Hematopoietic multipotent progenitor cell treated with erythropoietin and hydrocortisone succinate and interleukin-3 and kit ligand, for 4 days (in vitro differentiated cells): ENCODE results near the gene NXPH4.

Experiments
- DNase-seq: peaks from one replicate; pipeline ENCODE4 v3.0.0-alpha.2; 2015

NXPH4 gene

DNA sequence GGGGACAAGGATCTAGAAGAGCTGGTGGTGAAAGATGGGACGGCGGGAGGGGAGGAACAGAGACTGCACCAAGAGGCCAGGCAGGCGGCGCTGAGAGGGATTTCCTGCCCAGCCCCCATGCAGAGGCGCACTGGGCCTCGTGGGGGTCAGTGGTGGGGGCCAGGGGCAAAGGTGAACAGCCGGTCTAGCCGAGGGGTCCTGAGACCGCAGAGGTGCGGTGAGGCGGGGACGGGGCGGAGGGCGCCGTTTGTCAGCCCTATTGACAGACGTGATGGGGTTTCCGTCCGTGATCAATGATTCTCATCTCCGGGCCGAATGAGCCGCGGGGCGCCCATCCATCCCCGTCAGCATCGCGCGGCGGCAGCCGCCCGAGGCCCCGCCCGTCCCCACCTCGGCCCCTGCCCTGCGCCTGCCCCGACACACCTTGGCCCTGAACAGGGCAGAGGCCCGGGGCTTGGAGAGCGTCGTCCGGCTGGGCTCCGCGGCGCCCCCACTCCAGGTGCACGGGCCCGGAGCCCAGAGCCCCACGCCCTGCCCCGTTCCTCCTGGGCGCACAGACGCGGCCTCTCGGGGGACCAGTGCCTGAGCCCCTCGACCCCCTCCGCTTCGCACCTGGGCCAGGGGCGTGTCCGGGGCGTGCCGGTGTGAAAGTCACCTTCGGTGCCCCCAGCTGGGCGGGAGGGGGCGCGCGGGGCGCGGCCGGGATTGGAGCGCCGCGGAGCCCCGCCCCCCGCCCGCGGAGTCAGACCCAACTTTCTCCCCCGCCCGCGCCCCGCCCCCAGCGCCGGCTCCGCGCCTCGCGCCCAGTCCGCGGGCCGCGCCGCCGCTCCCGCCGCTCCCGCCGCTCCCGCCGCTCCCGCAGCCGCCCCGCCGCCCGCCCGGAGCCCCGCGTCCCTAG lies at the start of gene NXPH4:
Gene NXPH4, plus strand, starts transcription at position 781 of the 898 bp plus-strand sequence. CDS start 176 bp downstream, outside the sequence.
- DNase-seq, result no peak

DNA sequence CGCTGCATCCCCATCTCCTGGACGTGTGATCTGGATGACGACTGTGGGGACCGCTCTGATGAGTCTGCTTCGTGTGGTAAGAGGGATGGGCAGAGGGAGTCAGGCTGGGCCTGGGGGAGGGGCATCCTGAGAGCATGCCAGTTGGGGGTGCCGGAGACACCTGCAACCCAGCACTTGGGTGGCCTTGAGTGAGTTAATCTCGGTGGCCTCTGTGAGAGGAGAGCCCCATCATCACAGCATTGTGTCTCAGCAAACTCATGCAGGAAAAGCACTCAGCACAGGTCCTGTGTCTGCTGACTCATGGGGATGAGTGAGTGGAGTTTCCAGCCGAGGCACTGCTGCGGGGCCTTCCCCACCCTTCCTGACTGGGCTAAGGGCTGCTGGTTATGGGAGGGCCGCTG lies 49.6 kb upstream of the NXPH4 start:
- no peak for DNase-seq

DNA sequence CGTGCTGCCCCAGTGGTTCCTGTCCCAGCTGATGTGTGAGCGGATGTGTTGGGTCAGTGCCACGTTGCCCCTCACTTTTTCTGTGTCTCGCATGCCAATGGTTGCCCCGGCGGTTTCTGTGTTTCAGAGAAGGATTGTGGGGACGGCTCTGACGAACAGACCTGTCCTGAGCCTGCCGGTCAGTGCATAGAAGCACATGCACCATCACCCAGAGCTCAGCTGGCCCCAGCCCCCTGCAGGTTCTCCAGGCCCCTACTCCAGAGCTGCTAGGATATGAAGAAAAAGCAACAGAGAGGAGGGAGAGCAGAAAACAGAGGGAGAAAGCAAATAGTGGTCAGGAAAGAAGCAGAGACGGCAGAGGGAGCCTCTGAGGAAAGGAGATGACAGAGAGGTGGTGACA lies 48.5 kb upstream of the NXPH4 start:
- DNase-seq, result no peak

GRCh38 chr12:57169046-57169795 lies 47.4 kb upstream of the NXPH4 start:
- no peak for DNase-seq

DNA sequence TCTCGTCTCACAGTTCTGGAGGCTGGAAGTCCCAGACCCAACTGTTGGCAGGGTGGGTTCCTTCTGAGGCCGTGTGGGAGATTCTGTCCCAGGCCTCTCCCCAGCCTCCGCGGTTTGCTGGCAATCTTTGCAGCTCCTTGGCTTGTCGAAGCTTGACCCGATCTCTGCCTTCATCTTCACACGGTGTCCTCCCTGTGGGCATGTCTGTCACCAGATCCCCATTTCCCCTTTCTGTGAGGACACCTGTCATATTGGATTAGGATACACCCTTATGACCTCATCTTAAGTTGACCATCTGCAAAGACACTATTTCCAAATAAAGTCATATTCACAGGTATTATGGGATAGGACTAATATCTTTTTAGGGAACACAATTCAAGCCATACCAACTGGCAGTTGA lies 46.6 kb upstream of the NXPH4 start:
- no peak for DNase-seq

- DNase-seq, result no peak
These were observed 46.2 kb upstream of the NXPH4 start for GRCh38 chr12:57170408-57170807.

- DNase-seq, result no peak
These were observed 45.7 kb upstream of the NXPH4 start for GRCh38 chr12:57170927-57171326.

DNA sequence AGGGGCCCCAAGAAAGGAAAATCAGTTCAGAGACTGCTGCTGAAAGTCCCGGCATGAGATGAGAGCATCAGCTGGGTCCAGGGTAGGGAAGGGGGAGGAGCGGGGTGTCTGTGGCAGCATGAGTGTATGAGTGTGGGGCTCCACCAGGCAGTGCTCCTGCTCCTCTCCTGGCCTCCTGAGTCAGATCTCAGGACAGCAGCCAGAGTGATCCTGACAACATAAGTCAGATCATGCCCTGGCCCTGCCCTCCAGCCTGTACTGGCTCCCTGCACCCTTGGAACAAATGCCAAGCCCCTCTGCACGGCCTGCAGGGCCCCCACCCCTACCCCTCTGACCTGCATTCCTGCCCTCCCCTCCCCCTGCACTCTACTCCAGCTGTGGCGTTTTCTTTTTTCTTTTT lies 44.9 kb upstream of the NXPH4 start:
- DNase-seq, result no peak

DNA sequence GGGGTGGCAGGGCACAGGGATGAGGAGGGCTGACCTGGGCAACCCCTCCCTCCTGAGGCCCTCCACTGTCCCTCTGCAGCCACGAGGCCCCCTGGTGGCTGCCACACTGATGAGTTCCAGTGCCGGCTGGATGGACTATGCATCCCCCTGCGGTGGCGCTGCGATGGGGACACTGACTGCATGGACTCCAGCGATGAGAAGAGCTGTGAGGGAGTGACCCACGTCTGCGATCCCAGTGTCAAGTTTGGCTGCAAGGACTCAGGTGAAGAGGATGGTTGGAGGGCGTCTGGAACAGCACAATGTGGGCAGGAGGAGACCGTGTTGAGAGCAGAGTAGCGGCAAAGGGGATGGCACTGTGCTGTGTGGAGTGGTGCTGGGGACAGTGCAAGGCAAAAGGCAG lies 43.5 kb upstream of the NXPH4 start:
- DNase-seq, result peak; percentile 63

- DNase-seq, result no peak
These were observed 42.9 kb upstream of the NXPH4 start for GRCh38 chr12:57173683-57174082.

DNA sequence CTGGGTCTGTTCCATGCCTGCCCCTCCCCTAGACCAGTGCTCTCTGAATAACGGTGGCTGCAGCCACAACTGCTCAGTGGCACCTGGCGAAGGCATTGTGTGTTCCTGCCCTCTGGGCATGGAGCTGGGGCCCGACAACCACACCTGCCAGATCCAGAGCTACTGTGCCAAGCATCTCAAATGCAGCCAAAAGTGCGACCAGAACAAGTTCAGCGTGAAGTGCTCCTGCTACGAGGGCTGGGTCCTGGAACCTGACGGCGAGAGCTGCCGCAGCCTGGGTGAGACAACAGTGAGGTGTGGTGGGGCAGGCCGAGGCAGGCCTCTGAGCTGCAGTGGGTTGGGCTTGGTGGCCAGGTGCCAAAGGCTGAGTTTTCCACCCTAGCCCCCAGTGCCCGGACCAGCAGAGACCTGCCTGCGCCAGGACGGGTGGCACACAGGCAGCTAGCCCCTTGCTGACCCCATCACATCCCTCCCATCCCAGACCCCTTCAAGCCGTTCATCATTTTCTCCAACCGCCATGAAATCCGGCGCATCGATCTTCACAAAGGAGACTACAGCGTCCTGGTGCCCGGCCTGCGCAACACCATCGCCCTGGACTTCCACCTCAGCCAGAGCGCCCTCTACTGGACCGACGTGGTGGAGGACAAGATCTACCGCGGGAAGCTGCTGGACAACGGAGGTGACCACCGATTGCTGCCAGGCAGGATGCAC lies 41.0 kb upstream of the NXPH4 start:
- DNase-seq, result peak; percentile 72

DNA sequence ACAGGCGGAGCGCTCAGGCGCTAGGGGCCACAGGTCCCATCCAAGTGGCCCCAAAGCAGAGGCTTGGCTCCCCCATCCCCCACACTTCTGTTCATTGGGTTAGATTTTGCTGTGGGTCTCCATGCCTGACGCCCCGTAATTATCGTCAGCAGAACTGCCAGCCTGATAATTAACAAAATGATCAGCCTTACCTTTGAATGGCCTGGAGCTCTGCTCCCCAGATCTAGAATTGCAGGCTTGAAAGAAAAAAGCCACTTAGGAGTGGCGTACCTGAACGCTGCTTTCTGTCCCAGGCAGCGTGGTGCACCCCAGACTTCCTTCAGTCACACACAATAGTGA lies 40.5 kb upstream of the NXPH4 start:
- no peak for DNase-seq

DNA sequence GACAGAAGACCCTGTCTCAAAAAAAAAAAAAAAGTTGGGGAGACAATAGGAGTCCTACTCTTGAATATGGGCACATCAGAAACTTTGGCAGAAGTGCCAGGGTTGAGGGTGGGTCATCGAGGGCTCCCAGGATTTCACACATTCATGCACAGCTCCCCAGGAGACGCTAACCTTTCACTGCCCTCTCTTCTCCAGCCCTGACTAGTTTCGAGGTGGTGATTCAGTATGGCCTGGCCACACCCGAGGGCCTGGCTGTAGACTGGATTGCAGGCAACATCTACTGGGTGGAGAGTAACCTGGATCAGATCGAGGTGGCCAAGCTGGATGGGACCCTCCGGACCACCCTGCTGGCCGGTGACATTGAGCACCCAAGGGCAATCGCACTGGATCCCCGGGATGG lies 39.7 kb upstream of the NXPH4 start:
- no peak for DNase-seq

GRCh38 chr12:57177354-57177753 lies 39.2 kb upstream of the NXPH4 start:
- DNase-seq, result no peak

GRCh38 chr12:57178213-57178612 lies 38.4 kb upstream of the NXPH4 start:
- peak; percentile 25 for DNase-seq

DNA sequence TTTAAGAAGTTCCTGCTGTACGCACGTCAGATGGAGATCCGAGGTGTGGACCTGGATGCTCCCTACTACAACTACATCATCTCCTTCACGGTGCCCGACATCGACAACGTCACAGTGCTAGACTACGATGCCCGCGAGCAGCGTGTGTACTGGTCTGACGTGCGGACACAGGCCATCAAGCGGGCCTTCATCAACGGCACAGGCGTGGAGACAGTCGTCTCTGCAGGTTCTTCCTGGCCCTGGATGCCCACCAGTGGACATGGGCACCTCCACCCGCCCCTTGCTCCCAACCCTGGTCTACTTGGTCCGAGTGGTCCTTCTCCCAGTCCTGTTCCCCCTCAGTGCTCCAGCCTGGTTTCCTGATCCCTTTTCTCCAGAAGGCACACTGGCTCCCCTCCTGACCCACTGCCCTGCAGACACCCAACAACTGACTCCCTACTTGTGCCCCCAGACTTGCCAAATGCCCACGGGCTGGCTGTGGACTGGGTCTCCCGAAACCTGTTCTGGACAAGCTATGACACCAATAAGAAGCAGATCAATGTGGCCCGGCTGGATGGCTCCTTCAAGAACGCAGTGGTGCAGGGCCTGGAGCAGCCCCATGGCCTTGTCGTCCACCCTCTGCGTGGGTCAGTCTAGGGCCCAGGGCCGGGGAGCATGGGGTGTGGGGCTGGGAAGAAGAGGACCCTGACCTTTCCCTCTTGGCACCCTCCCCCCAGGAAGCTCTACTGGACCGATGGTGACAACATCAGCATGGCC lies 37.1 kb upstream of the NXPH4 start:
- no peak for DNase-seq

DNA sequence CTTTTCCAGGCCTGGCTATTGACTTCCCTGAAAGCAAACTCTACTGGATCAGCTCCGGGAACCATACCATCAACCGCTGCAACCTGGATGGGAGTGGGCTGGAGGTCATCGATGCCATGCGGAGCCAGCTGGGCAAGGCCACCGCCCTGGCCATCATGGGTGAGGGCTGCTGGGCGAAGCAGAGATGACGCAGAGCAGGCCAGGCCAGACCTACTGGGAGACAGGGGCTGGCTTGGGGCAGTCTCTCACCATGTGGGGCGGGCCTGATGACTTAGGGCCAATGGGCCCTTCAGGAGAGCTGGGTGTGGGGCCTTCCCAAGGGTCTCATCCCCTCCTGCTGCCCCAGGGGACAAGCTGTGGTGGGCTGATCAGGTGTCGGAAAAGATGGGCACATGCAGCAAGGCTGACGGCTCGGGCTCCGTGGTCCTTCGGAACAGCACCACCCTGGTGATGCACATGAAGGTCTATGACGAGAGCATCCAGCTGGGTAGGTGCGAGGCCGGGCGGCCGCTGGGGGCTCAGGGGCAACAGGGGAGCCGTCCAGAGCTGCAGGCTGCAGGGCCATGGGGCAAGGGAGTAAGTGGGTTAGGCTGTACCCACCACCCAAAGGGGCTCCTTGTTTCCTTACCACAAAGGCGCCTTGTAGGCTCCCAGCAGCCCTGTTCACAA lies 36.1 kb upstream of the NXPH4 start:
- DNase-seq, result no peak

DNA sequence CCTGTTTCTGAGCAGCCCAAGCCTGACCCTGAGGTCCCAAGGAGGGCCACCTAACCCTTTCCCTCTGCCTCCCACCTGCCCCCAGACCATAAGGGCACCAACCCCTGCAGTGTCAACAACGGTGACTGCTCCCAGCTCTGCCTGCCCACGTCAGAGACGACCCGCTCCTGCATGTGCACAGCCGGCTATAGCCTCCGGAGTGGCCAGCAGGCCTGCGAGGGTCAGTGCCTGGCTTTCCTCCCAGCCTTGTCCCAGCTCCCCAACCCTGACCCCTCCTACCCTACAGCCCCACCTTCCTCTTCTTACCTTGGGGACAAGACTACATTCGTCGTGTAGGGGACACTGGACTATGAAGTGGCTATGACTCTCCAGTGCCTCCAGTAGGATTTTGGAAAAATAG lies 35.5 kb upstream of the NXPH4 start:
- no peak for DNase-seq

DNA sequence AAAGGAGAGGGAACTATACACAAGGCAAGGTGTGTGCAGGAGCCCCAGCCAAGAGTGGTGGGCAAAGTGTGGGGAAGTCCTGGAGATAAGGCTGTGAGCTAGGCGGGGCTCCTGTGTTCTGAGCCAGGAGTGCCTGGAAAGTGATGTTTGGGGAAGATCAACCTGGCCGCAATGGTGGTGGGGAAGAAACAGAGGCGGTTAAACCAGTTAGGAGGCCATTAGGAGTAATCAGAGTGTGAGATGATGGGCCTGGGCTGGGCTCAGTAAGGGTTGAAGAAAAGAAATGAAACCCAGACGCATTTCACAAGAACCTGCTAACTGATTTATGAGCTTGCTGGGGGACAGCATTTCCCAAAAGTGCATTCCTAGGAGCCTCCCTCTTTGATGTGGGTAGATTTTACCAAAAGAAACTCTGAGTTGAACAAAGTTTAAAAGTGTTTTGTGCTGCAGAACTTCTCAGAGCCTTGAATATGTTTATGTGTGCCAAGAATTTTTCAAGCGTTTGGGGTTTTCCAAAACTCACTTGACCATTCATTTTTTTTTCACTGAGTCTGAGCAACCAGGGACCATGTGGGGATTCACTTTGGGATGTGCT lies 34.9 kb upstream of the NXPH4 start:
- no peak for DNase-seq

DNA sequence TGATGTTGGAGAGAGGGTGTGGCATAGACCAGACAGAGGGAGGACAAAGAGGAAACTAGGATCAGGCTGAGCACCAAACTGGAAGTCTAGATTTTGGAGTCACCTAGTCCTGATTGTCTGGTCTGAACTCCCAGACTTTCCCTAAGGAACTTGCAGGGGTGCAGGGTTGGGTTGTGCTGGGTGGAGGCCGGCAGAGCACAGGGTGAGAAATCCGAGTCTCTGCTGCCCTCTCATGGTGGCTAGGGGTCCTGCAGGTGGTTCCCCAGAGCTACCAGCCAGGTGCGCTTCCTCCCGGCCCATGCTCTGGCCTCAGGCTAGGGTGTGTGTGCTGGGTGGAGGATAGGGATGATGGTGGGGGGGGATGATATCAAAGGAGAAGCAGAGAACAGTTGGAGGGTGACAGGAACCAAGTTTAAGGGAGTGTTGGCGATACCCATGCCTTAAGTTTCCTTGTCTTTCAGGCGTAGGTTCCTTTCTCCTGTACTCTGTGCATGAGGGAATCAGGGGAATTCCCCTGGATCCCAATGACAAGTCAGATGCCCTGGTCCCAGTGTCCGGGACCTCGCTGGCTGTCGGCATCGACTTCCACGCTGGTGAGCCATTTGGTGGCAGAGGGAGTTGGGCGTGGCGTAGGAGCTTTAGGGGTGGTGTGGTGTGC lies 33.5 kb upstream of the NXPH4 start:
- peak; percentile 80 for DNase-seq
